ENCODE data around the gene CCL25.

The CCL25 gene

DNA sequence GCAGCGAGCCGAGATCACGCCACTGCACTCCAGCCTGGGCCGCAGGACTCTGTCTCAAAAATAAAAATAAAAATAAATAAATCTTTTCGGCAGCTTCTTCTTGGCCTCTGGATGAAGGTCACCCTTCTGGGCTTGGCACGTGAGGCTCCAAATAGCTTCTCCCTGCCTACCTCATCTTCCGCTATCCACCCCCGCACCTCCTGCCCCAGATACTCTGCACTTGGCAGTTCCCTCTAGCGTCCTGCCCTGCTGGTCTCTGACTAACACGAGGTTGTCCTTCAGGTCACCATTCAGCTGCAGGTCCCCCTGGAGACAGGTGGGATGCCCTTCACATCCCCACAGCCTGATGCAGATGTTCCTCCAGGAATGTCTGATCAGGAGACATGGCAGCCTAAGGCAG, 8.5 kb upstream of the CCL25 start:
- FAIRE-seq (no peak), DNase-seq (ENCODE audit: insufficient read length, low spot score) (no peak)

- no peak for FAIRE-seq
- no peak for DNase-seq (ENCODE audit: insufficient read length, low spot score)
Observed at GRCh38 chr19:8045872-8046568, 6.5 kb upstream of the CCL25 start.

GRCh38 chr19:8046569-8047165, 5.9 kb upstream of the CCL25 start:
- DNase-seq (ENCODE audit: insufficient read length, low spot score) (no peak), FAIRE-seq (no peak)

GRCh38 chr19:8050274-8051096, 2.1 kb upstream of the CCL25 start:
- FAIRE-seq (peak; percentile 96), DNase-seq (ENCODE audit: insufficient read length, low spot score) (peak; percentile 81)

DNA sequence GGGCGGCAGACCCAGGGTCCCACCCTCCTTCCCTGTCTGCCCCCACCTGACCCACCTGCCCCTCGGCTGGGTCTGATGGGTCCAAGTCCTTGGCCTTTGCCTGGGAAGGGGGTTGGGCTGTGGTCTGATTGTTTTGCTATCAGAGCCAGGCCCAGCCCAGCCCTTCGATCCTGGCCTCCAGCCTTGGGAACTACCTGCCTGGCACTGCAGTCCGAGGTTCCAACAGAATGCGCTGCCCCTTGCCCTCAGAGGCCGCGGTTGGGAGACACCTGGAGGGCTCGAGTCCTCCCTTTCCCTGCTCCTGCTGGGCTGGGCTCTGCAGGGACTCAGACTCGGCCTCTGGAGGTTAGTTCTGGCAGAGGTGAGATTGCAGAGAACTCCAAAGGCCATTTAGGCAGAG, 1.6 kb downstream of the CCL25 start:
- FAIRE-seq, result no peak
- no peak for DNase-seq (ENCODE audit: insufficient read length, low spot score)

DNA sequence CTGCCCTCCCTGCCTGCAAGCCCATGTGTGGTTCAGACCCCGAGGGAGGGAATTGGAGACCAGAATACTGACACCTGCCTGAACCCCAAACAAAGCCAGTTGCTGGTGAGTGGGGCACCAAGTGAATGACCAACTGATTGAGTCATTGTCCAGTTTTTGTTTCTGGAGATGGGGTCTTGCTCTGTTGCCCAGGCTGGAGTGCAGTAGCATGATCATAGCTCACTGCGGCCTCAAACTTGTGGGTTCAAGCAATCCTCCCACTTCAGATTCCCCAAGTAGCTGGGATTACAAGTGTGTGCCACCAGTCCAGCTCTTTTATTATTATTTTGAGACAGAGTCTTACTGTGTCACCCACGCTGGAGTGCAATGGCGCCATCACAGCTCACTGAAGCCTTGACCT, 4.0 kb downstream of the CCL25 start:
- FAIRE-seq (no peak), DNase-seq (ENCODE audit: insufficient read length, low spot score) (no peak)

DNA sequence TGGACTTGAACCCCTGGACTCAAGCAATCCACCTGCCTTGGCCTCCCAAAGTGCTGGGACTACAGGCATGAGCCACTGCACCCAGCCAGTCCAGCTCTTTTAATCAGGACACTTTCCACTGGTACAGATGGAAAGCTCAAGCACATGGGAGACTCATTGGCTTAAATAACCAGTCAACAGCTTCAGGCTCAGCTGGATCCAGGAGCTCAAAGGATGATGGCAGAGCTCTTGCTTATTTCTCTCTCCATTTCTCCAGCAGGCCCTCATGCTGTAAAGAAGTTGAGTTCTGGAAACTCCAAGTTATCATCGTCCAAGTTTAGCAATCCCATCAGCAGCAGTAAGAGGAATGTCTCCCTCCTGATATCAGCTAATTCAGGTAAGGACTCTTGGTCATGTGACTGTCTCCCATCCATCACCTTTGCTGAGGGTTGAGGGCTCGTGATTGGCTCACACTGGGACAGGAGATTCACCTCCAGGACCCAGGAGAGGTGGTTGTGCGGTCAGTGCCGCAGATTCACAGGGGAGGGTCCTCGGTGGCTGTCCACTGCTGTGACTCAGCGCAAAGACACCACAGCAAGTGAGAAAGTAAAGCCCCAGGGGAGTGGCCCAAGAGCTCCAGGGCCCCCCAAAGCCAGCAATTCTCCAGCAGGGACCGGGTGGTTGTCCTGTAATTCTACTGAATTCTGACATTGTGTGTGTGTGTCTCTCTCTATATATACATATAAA, 5.1 kb downstream of the CCL25 start:
- FAIRE-seq, result no peak
- no peak for DNase-seq (ENCODE audit: insufficient read length, low spot score)

- DNase-seq (ENCODE audit: insufficient read length, low spot score) (no peak), FAIRE-seq (no peak)
Observed at GRCh38 chr19:8064911-8065874, 12.6 kb downstream of the CCL25 start.

GRCh38 chr19:8065875-8066261, 13.3 kb downstream of the CCL25 start:
- DNase-seq (ENCODE audit: insufficient read length, low spot score) (no peak), FAIRE-seq (no peak)

DNA sequence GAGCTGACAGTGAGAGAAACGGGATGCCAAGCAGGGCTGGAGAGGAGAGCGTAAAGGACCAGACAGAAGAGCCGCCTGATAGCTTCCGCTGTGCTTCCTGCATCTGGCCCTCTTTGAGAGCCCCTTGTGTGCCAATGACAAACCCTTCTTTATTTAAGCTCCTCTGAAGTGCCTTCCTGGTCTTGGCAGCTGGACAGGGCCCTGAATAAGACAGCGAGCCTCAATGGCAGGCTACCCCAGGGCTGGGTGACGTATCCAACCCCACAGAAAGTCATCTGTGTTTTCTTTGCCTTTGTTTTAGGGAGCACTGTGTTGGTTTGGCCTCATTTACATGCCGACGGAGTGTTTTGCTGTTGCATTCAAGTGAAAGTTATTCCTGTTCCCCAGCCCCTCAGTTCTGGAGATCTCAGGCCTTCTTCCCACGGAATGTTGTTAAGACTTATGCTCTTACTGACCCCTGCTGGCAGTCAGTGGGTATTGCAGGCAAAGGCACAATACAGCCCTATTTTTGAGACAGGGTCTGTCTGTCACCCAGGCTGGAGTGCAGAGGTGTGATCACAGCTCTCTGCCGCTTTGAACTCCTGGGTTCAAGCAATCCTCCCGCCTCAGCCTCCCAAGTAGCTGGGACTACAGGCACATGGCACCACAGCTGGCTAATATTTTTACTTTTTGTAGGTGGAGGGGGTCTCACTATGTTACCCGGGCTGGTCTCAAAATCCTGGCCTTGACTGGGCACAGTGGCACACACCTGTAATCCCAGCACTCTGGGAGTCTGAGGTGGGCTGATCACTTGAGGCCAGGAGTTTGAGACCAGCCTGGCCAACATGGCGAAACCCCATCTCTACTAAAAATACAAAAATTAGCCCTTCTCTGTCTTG, 16.8 kb downstream of the CCL25 start:
- no peak for FAIRE-seq
- no peak for DNase-seq (ENCODE audit: insufficient read length, low spot score)

DNA sequence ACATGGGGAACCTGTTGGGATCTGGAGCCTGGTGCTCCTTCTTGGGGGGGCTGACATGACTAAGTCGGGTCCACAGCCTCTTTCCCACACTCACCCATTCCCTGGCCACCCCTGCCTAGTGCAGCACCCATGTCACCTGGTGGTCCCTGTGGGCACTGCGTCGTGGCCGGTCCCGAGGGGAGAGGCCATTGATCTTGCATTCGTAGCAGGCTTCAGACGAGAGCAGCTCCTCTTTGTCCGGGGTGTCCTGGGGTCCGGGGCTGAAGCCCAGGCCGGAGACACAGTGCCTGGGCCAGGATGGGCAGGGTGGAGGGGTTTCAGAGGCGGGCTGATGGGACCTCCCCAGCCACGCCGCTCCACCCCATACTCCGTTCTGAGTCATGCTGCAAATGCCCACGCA, 19.4 kb downstream of the CCL25 start:
- FAIRE-seq, result no peak

GRCh38 chr19:8074501-8074900, 21.9 kb downstream of the CCL25 start:
- FAIRE-seq (no peak), DNase-seq (ENCODE audit: insufficient read length, low spot score) (no peak)

More for the DNA sequence above, 19.4 kb downstream of the CCL25 start:
- DNase-seq (ENCODE audit: insufficient read length, low spot score), result no peak

GRCh38 chr19:8075158-8076074, 22.9 kb downstream of the CCL25 start:
- FAIRE-seq, result no peak

GRCh38 chr19:8079988-8080387, 27.4 kb downstream of the CCL25 start:
- no peak for DNase-seq (ENCODE audit: insufficient read length, low spot score)

More at GRCh38 chr19:8075158-8076074, 22.9 kb downstream of the CCL25 start:
- no peak for DNase-seq (ENCODE audit: insufficient read length, low spot score)

GRCh38 chr19:8080832-8081231, 28.3 kb downstream of the CCL25 start:
- FAIRE-seq, result no peak

More at GRCh38 chr19:8079988-8080387, 27.4 kb downstream of the CCL25 start:
- FAIRE-seq, result no peak

GRCh38 chr19:8081569-8082550, 29.3 kb downstream of the CCL25 start:
- no peak for DNase-seq (ENCODE audit: insufficient read length, low spot score)
- no peak for FAIRE-seq

More at GRCh38 chr19:8080832-8081231, 28.3 kb downstream of the CCL25 start:
- DNase-seq (ENCODE audit: insufficient read length, low spot score), result no peak

- DNase-seq (ENCODE audit: insufficient read length, low spot score) (no peak), FAIRE-seq (no peak)
Observed at GRCh38 chr19:8083141-8083540, 30.6 kb downstream of the CCL25 start.
